ENCODE data around the gene PPT1. TPM values are rescaled to one million over a fixed set of nuclear protein-coding genes. Genes with fewer than 3 reads are reported as not detected.

The PPT1 gene
- total and polyA plus RNA-seq, 2 of the 13 experiments (the other 11 are each of a cell fraction or from before 2014, with no cell fraction given) = 129 TPM

DNA sequence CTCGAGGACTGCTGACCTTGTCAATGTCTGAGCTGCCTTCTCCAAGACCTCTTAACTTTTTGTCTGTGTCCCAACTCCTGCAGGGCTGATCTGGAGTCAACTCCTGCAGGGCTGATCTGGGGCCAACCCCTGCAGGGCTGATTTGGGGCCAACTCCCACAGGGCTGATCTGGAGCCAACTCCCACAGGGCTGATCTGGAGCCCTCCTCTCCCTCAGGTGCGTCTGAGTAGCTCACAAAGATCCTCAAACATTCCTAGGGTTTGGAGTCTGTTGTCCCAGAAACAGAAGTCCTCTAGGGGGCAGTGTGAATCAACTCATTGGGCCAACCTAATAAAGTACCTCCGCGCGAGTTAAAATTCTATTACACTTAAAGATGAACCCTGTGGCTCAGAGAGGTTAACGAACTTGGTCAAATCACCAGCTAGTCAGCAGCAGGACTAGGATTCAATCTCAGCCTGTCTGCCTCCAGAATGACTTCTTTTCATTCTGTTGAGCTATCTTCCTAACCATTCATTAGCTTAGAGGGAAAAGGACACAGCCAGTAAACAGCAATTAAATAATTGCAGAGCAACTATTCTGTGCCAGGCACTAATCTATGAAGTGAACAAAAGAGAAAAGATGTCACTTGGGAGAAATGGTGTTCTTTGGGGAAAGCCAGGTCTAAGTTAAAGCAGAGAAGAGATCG is 47.0 kb upstream of the PPT1 start (continued):
- no peak for TF ChIP-seq ZNF44 (CRISPR knock-in tag; IDR thresholded peaks at IDR 0.05)
- no peak for TF ChIP-seq YEATS2 (CRISPR knock-in tag; IDR thresholded peaks at IDR 0.05; ENCODE audit: borderline replicate concordance)
- TF ChIP-seq, protein P1, sequence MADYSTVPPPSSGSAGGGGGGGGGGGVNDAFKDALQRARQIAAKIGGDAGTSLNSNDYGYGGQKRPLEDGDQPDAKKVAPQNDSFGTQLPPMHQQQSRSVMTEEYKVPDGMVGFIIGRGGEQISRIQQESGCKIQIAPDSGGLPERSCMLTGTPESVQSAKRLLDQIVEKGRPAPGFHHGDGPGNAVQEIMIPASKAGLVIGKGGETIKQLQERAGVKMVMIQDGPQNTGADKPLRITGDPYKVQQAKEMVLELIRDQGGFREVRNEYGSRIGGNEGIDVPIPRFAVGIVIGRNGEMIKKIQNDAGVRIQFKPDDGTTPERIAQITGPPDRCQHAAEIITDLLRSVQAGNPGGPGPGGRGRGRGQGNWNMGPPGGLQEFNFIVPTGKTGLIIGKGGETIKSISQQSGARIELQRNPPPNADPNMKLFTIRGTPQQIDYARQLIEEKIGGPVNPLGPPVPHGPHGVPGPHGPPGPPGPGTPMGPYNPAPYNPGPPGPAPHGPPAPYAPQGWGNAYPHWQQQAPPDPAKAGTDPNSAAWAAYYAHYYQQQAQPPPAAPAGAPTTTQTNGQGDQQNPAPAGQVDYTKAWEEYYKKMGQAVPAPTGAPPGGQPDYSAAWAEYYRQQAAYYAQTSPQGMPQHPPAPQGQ (CRISPR knock-in tag; IDR thresholded peaks at IDR 0.05; ENCODE audit: borderline replicate concordance) = no peak
- TF ChIP-seq, protein P2, sequence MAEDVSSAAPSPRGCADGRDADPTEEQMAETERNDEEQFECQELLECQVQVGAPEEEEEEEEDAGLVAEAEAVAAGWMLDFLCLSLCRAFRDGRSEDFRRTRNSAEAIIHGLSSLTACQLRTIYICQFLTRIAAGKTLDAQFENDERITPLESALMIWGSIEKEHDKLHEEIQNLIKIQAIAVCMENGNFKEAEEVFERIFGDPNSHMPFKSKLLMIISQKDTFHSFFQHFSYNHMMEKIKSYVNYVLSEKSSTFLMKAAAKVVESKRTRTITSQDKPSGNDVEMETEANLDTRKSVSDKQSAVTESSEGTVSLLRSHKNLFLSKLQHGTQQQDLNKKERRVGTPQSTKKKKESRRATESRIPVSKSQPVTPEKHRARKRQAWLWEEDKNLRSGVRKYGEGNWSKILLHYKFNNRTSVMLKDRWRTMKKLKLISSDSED (CRISPR knock-in tag; IDR thresholded peaks at IDR 0.05) = no peak
- TF ChIP-seq ZNF749 (CRISPR knock-in tag; IDR thresholded peaks at IDR 0.05; ENCODE audit: borderline replicate concordance) = no peak
- no peak for TF ChIP-seq HIVEP1 (CRISPR knock-in tag; IDR thresholded peaks at IDR 0.05)
- no peak for TF ChIP-seq YEATS4 (CRISPR knock-in tag; IDR thresholded peaks at IDR 0.05; ENCODE audit: borderline replicate concordance)
- no peak for TF ChIP-seq HES4 (CRISPR knock-in tag; IDR thresholded peaks at IDR 0.05; ENCODE audit: borderline replicate concordance)
- TF ChIP-seq MTF1 (CRISPR knock-in tag; IDR thresholded peaks at IDR 0.05) = no peak
- no peak for TF ChIP-seq ZBTB21 (CRISPR knock-in tag; IDR thresholded peaks at IDR 0.05)
- TF ChIP-seq, protein P3, sequence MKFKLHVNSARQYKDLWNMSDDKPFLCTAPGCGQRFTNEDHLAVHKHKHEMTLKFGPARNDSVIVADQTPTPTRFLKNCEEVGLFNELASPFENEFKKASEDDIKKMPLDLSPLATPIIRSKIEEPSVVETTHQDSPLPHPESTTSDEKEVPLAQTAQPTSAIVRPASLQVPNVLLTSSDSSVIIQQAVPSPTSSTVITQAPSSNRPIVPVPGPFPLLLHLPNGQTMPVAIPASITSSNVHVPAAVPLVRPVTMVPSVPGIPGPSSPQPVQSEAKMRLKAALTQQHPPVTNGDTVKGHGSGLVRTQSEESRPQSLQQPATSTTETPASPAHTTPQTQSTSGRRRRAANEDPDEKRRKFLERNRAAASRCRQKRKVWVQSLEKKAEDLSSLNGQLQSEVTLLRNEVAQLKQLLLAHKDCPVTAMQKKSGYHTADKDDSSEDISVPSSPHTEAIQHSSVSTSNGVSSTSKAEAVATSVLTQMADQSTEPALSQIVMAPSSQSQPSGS (CRISPR knock-in tag; IDR thresholded peaks at IDR 0.05) = no peak
- TF ChIP-seq ZNF562 (CRISPR knock-in tag; IDR thresholded peaks at IDR 0.05; ENCODE audit: borderline replicate concordance) = no peak
- TF ChIP-seq NR2F6 (IDR thresholded peaks at IDR 0.05) = no peak
- no peak for TF ChIP-seq NR2F6 (CRISPR knock-in tag; IDR thresholded peaks at IDR 0.05)
- 0 out of 2 replicates have a peak, but pooled peaks have one; percentile 22 for TF ChIP-seq ZNF614 (CRISPR knock-in tag; IDR thresholded peaks at IDR 0.05; ENCODE audit: borderline replicate concordance)
- TF ChIP-seq PLRG1 (conservative IDR thresholded peaks at IDR 0.05) = no peak
- no peak for TF ChIP-seq ZKSCAN1 (IDR thresholded peaks at IDR 0.05; ENCODE audit: low read length)
- TF ChIP-seq, protein P4, sequence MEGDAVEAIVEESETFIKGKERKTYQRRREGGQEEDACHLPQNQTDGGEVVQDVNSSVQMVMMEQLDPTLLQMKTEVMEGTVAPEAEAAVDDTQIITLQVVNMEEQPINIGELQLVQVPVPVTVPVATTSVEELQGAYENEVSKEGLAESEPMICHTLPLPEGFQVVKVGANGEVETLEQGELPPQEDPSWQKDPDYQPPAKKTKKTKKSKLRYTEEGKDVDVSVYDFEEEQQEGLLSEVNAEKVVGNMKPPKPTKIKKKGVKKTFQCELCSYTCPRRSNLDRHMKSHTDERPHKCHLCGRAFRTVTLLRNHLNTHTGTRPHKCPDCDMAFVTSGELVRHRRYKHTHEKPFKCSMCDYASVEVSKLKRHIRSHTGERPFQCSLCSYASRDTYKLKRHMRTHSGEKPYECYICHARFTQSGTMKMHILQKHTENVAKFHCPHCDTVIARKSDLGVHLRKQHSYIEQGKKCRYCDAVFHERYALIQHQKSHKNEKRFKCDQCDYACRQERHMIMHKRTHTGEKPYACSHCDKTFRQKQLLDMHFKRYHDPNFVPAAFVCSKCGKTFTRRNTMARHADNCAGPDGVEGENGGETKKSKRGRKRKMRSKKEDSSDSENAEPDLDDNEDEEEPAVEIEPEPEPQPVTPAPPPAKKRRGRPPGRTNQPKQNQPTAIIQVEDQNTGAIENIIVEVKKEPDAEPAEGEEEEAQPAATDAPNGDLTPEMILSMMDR (CRISPR knock-in tag; IDR thresholded peaks at IDR 0.05) = peak; percentile 82
- no peak for TF ChIP-seq CC2D1A (CRISPR knock-in tag; IDR thresholded peaks at IDR 0.05)
- no peak for TF ChIP-seq ZNF101 (CRISPR knock-in tag; IDR thresholded peaks at IDR 0.05; ENCODE audit: borderline replicate concordance, low read depth)
